Esophagus squamous epithelium (tissue), 4 donors: Measurements from ENCODE around the gene CACNB1.

ENCODE experiments used
- POLR2A ChIP-seq, 4 donors: fragments of 450-650 bp; IDR thresholded peaks; one replicate each; pipeline ENCODE4 v1.6.1; 2017; ENCODE audit warnings: antibody characterized with exemption in 4 of 4, mild to moderate bottlenecking in 4 of 4, moderate library complexity in 3 of 4
- TF ChIP-seq, protein P1 (sequence below), 6 experiments: fragments of 450-650 bp in 4 of 6; fragments of 200-600 bp in 2 of 6; sonication (generic) in 2 of 6; IDR thresholded peaks; one replicate each; pipeline ENCODE4 v1.5.1; 2016 to 2019; ENCODE audit warnings: antibody characterized with exemption in 6 of 6, mild to moderate bottlenecking in 4 of 6, moderate library complexity in 4 of 6

DNA sequence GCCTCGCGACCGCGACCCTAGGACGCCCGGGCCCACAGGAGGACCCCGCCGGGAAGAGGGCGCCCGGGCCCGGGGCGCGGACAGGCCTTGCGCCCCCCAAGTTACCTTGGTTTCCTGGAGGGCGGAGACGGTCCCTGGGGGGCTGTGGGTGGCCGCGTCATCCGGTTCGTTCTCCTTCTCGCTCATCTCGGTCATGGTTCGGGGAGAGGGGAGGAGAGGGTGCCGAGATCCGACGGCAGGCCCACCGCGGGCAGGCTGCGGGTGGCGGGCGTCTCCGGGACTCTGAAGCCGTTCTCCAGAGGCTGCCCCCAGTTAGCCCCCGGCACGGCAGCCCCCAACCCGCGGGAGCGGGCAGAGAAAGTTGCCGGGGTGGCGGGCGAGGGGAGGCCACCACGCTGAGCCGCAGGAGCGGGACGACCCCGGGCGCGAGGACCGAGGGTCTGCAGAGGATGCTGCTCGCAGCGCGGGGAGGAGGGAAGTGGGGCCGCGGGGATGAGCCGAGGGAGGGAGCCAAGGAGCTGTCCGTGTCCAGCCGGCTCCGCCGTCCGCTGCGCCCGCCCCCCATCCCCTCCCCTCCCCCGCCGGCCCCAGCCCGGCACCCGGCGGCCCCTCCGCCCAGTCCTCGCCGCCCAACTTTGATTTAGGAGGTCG, 28.0 kb upstream of the CACNB1 start, which contains the start of gene STAC2:
- TF ChIP-seq, protein P1, sequence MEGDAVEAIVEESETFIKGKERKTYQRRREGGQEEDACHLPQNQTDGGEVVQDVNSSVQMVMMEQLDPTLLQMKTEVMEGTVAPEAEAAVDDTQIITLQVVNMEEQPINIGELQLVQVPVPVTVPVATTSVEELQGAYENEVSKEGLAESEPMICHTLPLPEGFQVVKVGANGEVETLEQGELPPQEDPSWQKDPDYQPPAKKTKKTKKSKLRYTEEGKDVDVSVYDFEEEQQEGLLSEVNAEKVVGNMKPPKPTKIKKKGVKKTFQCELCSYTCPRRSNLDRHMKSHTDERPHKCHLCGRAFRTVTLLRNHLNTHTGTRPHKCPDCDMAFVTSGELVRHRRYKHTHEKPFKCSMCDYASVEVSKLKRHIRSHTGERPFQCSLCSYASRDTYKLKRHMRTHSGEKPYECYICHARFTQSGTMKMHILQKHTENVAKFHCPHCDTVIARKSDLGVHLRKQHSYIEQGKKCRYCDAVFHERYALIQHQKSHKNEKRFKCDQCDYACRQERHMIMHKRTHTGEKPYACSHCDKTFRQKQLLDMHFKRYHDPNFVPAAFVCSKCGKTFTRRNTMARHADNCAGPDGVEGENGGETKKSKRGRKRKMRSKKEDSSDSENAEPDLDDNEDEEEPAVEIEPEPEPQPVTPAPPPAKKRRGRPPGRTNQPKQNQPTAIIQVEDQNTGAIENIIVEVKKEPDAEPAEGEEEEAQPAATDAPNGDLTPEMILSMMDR (IDR thresholded peaks at IDR 0.05) = no peak
- no peak for TF ChIP-seq POLR2A (IDR thresholded peaks at IDR 0.05)
